Left ventricle myocardium inferior (tissue), 1 donor: ENCODE measurements around the gene OCA2. TPM values are rescaled to one million over a fixed set of nuclear protein-coding genes. Genes with fewer than 3 reads are reported as not detected.
"Not testable (repeated sequence)": the region's sequence is repeated elsewhere in the genome, so short reads cannot be mapped to it uniquely, and the experiment has no call there.

ENCODE experiments used
- DNase-seq: peaks from one replicate; pipeline ENCODE4 v3.0.0-alpha.2; 2020
- H3K27ac ChIP-seq: fragments of 200-600 bp; replicated peaks from 2 replicates; pipeline ENCODE4 v1.8.0; 2021
- H3K27me3 ChIP-seq: fragments of 200-600 bp; 2 replicates; pipeline ENCODE4 v1.8.0; 2021; ENCODE audit warnings: low read depth
- H3K36me3 ChIP-seq: fragments of 200-600 bp; 2 replicates; pipeline ENCODE4 v1.8.0; 2021
- H3K4me1 ChIP-seq: fragments of 200-600 bp; 2 replicates; pipeline ENCODE4 v1.8.0; 2021
- H3K4me3 ChIP-seq: fragments of 200-600 bp; 2 replicates; pipeline ENCODE4 v1.8.0; 2021; ENCODE audit warnings: mild to moderate bottlenecking, moderate library complexity
- H3K9me3 ChIP-seq: fragments of 200-600 bp; replicated peaks from 2 replicates; pipeline ENCODE4 v1.8.0; 2021
- CTCF ChIP-seq: fragments of 200-600 bp; IDR thresholded peaks from 2 replicates; pipeline ENCODE4 v1.8.0; 2021; ENCODE audit warnings: antibody characterized with exemption, mild to moderate bottlenecking, borderline replicate concordance
- intact Hi-C: fragments of 100-400 bp; cut with micrococcal nuclease; formaldehyde crosslinking; loops from one replicate; pipeline ENCODE4 v1.11.0; 2022
- total RNA-seq: library from RNA; stranded (reverse); fragmentation: NEBNext Ultra II Directional; extraction: Animal tissue kit (Norgen Biotek cat#: 25700); gene quantifications from one replicate; pipeline ENCODE4 v1.2.1, GENCODE V29; 2021
- donor health status: DM: no; HTN: yes; CAD: no; lungs with severe emphysema.

The OCA2 gene
- total RNA-seq, 1 donor from 2014 or later: not detected

GRCh38 chr15:27769652-27770051 lies 329.5 kb downstream of the OCA2 start:
- peaks cover 16% of the 10 kb centered on the region for H3K9me3 ChIP-seq
- no peak for TF ChIP-seq CTCF
- no peak for DNase-seq
- no peaks in the 10 kb centered on the region for H3K36me3 ChIP-seq
- no peaks in the 10 kb centered on the region for H3K27me3 ChIP-seq
- H3K27ac ChIP-seq: no peak overlapping the region
- H3K4me3 ChIP-seq: no peak overlapping the region
- H3K4me1 ChIP-seq: no peaks in the 10 kb centered on the region
- intact Hi-C loops: no loop called here

- Histone ChIP-seq H3K36me3 (no peaks in the 10 kb centered on the region), H3K4me3 (no peak overlapping the region), H3K4me1 (no peaks in the 10 kb centered on the region), H3K27me3 (no peaks in the 10 kb centered on the region), H3K9me3 (peaks cover 16% of the 10 kb centered on the region), H3K27ac (no peak overlapping the region)
- no peak for DNase-seq
- intact Hi-C loops: no loop called here
- TF ChIP-seq CTCF: no peak
These were observed 330.2 kb downstream of the OCA2 start for GRCh38 chr15:27768732-27769475.

GRCh38 chr15:27767918-27768640 lies 331.0 kb downstream of the OCA2 start:
- Histone ChIP-seq H3K27ac (no peak overlapping the region), H3K4me3 (no peak overlapping the region), H3K36me3 (no peaks in the 10 kb centered on the region), H3K27me3 (no peaks in the 10 kb centered on the region), H3K4me1 (no peaks in the 10 kb centered on the region), H3K9me3 (peaks cover 16% of the 10 kb centered on the region)
- no peak for TF ChIP-seq CTCF
- DNase-seq: no peak
- intact Hi-C loops: no loop called here

- H3K4me3 ChIP-seq, H3K36me3 ChIP-seq, H3K27ac ChIP-seq, intact Hi-C loops, H3K27me3 ChIP-seq, DNase-seq, H3K4me1 ChIP-seq: not testable (repeated sequence)
- H3K9me3 ChIP-seq: peaks cover 16% of the 10 kb centered on the region
These were observed 331.7 kb downstream of the OCA2 start for GRCh38 chr15:27767430-27767829.

GRCh38 chr15:27764339-27764738 lies 334.8 kb downstream of the OCA2 start:
- Histone ChIP-seq H3K9me3 (peaks cover 8% of the 10 kb centered on the region), H3K36me3 (no peaks in the 10 kb centered on the region), H3K4me3 (no peak overlapping the region), H3K27ac (no peak overlapping the region), H3K27me3 (no peaks in the 10 kb centered on the region), H3K4me1 (no peaks in the 10 kb centered on the region)
- intact Hi-C loops: no loop called here
- TF ChIP-seq CTCF: no peak
- DNase-seq: no peak

GRCh38 chr15:27763514-27763913 lies 335.6 kb downstream of the OCA2 start:
- no peaks in the 10 kb centered on the region for H3K36me3 ChIP-seq
- TF ChIP-seq CTCF: no peak
- no peak for DNase-seq
- no peak overlapping the region for H3K4me3 ChIP-seq
- intact Hi-C loops: no loop called here
- H3K4me1 ChIP-seq: no peaks in the 10 kb centered on the region
- peaks cover 8% of the 10 kb centered on the region for H3K9me3 ChIP-seq
- no peaks in the 10 kb centered on the region for H3K27me3 ChIP-seq
- no peak overlapping the region for H3K27ac ChIP-seq
